WTC11 (cell line): ENCODE measurements around the gene SAMD4A. TPM values are rescaled to one million over a fixed set of nuclear protein-coding genes. Genes with fewer than 3 reads are reported as not detected.

Experiments
- ATAC-seq: fragments of 200-7000 bp; cut with Tn5 transposase; 2 replicates; pipeline ENCODE4 v1.10.0; 2021; ENCODE audit warnings: mild to moderate bottlenecking, moderate library complexity
- CTCF ChIA-PET: fragments of 300-600 bp; sonication (Branson Sonifier 250); formaldehyde crosslinking; loops from one replicate; lab custom pipeline; 2021; ENCODE audit warnings: antibody characterized with exemption; lab: Charles Lee
- POLR2A ChIA-PET: fragments of 350-600 bp; sonication (Branson Sonifier 250); formaldehyde crosslinking; loops from one replicate; lab custom pipeline; 2021; ENCODE audit warnings: antibody characterized with exemption; lab: Charles Lee
- DNase-seq: peaks from one replicate; pipeline ENCODE4 v3.0.0; 2021; ENCODE audit warnings: low spot score
- H3K27ac Mint-ChIP-seq: 2 replicates; pipeline ENCODE4 v1.8.0; 2021; ENCODE audit warnings: mixed read lengths
- H3K27me3 Mint-ChIP-seq: 2 replicates; pipeline ENCODE4 v1.8.0; 2021; ENCODE audit warnings: low read depth, mild to moderate bottlenecking, moderate library complexity, mixed read lengths
- H3K36me3 Mint-ChIP-seq: 2 replicates; pipeline ENCODE4 v1.8.0; 2021; ENCODE audit warnings: mixed read lengths
- H3K4me1 Mint-ChIP-seq: 2 replicates; pipeline ENCODE4 v1.8.0; 2022; ENCODE audit warnings: mixed read lengths
- H3K4me3 Mint-ChIP-seq: 2 replicates; pipeline ENCODE4 v1.8.0; 2021; ENCODE audit warnings: mild to moderate bottlenecking, moderate library complexity, mixed read lengths
- H3K9me3 Mint-ChIP-seq: 2 replicates; pipeline ENCODE4 v1.8.0; 2021; ENCODE audit warnings: mixed read lengths
- AFF4 ChIP-seq: sonication (generic); formaldehyde crosslinking; IDR thresholded peaks from 2 replicates; pipeline ENCODE4 v1.8.1; 2023; ENCODE audit warnings: mild to moderate bottlenecking, missing genetic modification reagents, borderline replicate concordance
- ATF1 ChIP-seq: sonication (generic); formaldehyde crosslinking; IDR thresholded peaks from 2 replicates; pipeline ENCODE4 v1.8.1; 2023; ENCODE audit warnings: mild to moderate bottlenecking, moderate library complexity, missing genetic modification reagents
- ETV6 ChIP-seq: sonication (generic); formaldehyde crosslinking; IDR thresholded peaks from 2 replicates; pipeline ENCODE4 v1.8.1; 2022; ENCODE audit warnings: mild to moderate bottlenecking, missing genetic modification reagents
- FOXK1 ChIP-seq: sonication (generic); formaldehyde crosslinking; IDR thresholded peaks from 2 replicates; pipeline ENCODE4 v1.8.0; 2022; ENCODE audit warnings: mild to moderate bottlenecking, moderate library complexity, missing genetic modification reagents
- FOXP4 ChIP-seq: sonication (generic); formaldehyde crosslinking; IDR thresholded peaks from 2 replicates; pipeline ENCODE4 v1.8.0; 2022; ENCODE audit warnings: mild to moderate bottlenecking, missing genetic modification reagents
- GTF2I ChIP-seq: fragments of 250-450 bp; sonication (Bioruptor Pico); conservative IDR thresholded peaks from 2 replicates; pipeline ENCODE4 v1.4.0; 2021; ENCODE audit warnings: mild to moderate bottlenecking
- HMGA2 ChIP-seq: fragments of 250-450 bp; sonication (Bioruptor Pico); IDR thresholded peaks from 2 replicates; pipeline ENCODE4 v1.4.0; 2021; ENCODE audit warnings: mild to moderate bottlenecking, moderate library complexity
- HMGXB4 ChIP-seq: sonication (generic); formaldehyde crosslinking; IDR thresholded peaks from 2 replicates; pipeline ENCODE4 v1.8.1; 2023; ENCODE audit warnings: mild to moderate bottlenecking, moderate library complexity, missing genetic modification reagents
- MAX ChIP-seq: sonication (generic); formaldehyde crosslinking; IDR thresholded peaks from 2 replicates; pipeline ENCODE4 v1.8.0; 2022; ENCODE audit warnings: mild to moderate bottlenecking, missing genetic modification reagents
- MYBL2 ChIP-seq: sonication (generic); formaldehyde crosslinking; IDR thresholded peaks from 2 replicates; pipeline ENCODE4 v1.8.1; 2023; ENCODE audit warnings: mild to moderate bottlenecking, moderate library complexity, missing genetic modification reagents
- PREB ChIP-seq: sonication (generic); formaldehyde crosslinking; IDR thresholded peaks from 2 replicates; pipeline ENCODE4 v1.8.1; 2022; ENCODE audit warnings: mild to moderate bottlenecking, missing genetic modification reagents, moderate library complexity, borderline replicate concordance
- RELA ChIP-seq: sonication (generic); formaldehyde crosslinking; IDR thresholded peaks from 2 replicates; pipeline ENCODE4 v1.8.1; 2022; ENCODE audit warnings: missing genetic modification reagents, mild to moderate bottlenecking, borderline replicate concordance
- RORB ChIP-seq: fragments of 250-450 bp; sonication (Bioruptor Pico); IDR thresholded peaks from 2 replicates; pipeline ENCODE4 v1.9.0; 2021; ENCODE audit warnings: mild to moderate bottlenecking
- SMAD4 ChIP-seq: sonication (generic); formaldehyde crosslinking; IDR thresholded peaks from 2 replicates; pipeline ENCODE4 v1.8.0; 2022; ENCODE audit warnings: mild to moderate bottlenecking, missing genetic modification reagents
- ZNF219 ChIP-seq: sonication (generic); formaldehyde crosslinking; IDR thresholded peaks from 2 replicates; pipeline ENCODE4 v1.8.0; 2023; ENCODE audit warnings: missing genetic modification reagents, mild to moderate bottlenecking, borderline replicate concordance
- ZNF317 ChIP-seq: sonication (generic); formaldehyde crosslinking; IDR thresholded peaks from 2 replicates; pipeline ENCODE4 v1.8.1; 2023; ENCODE audit warnings: low read depth, mild to moderate bottlenecking, moderate library complexity, missing genetic modification reagents, borderline replicate concordance
- total RNA-seq: library from RNA; stranded (reverse); gene quantifications from 3 replicates; pipeline ENCODE4 v1.2.3, GENCODE V29; 2021
- TF ChIP-seq, protein P1 (sequence below): sonication (generic); formaldehyde crosslinking; IDR thresholded peaks from 2 replicates; pipeline ENCODE4 v1.8.0; 2023; ENCODE audit warnings: missing genetic modification reagents, mild to moderate bottlenecking, borderline replicate concordance

SAMD4A gene
- total RNA-seq, 1 experiment from 2014 or later, result 6.0 TPM

DNA sequence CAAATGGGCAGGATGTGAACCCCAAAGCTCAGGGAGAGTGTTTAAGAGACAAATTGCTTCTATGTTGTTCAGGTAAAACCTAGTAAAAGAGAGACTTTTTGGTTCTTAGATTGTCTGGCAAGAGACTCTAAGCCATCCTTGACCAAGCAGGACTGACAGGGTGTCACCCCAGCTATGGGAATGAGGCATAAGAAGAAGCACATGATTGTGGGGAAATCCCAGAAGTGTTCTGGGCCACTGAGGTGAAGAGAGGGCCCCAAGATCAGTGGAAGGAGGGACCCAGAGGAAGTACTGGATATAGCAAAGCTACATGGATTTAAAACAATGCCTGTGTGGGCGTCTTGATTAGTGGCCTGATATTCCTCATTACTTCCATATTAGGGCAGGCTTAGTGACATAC lies 99.0 kb downstream of the SAMD4A start (continued):
- TF ChIP-seq SMAD4 (CRISPR knock-in tag), result no peak
- no peak for TF ChIP-seq ETV6
- TF ChIP-seq MAX, result no peak

GRCh38 chr14:54667026-54667744 lies 100.3 kb downstream of the SAMD4A start:
- Mint-ChIP-seq H3K36me3 (no peaks in the 10 kb centered on the region), H3K27me3 (no peaks in the 10 kb centered on the region), H3K4me1 (peaks cover 22% of the 10 kb centered on the region), H3K4me3 (no peak overlapping the region), H3K9me3 (no peaks in the 10 kb centered on the region), H3K27ac (no peak overlapping the region)
- TF ChIP-seq ETV6 (no peak), HMGA2 (CRISPR knock-in tag) (no peak), HMGXB4 (CRISPR knock-in tag) (no peak), FOXP4 (CRISPR knock-in tag) (no peak), FOXK1 (CRISPR knock-in tag) (no peak), ATF1 (CRISPR knock-in tag) (no peak), RORB (CRISPR knock-in tag) (no peak), MYBL2 (no peak), PREB (no peak), GTF2I (no peak), ZNF317 (no peak), RELA (no peak), ZNF219 (CRISPR knock-in tag) (no peak), AFF4 (CRISPR knock-in tag) (no peak)
- TF ChIP-seq, protein P1, sequence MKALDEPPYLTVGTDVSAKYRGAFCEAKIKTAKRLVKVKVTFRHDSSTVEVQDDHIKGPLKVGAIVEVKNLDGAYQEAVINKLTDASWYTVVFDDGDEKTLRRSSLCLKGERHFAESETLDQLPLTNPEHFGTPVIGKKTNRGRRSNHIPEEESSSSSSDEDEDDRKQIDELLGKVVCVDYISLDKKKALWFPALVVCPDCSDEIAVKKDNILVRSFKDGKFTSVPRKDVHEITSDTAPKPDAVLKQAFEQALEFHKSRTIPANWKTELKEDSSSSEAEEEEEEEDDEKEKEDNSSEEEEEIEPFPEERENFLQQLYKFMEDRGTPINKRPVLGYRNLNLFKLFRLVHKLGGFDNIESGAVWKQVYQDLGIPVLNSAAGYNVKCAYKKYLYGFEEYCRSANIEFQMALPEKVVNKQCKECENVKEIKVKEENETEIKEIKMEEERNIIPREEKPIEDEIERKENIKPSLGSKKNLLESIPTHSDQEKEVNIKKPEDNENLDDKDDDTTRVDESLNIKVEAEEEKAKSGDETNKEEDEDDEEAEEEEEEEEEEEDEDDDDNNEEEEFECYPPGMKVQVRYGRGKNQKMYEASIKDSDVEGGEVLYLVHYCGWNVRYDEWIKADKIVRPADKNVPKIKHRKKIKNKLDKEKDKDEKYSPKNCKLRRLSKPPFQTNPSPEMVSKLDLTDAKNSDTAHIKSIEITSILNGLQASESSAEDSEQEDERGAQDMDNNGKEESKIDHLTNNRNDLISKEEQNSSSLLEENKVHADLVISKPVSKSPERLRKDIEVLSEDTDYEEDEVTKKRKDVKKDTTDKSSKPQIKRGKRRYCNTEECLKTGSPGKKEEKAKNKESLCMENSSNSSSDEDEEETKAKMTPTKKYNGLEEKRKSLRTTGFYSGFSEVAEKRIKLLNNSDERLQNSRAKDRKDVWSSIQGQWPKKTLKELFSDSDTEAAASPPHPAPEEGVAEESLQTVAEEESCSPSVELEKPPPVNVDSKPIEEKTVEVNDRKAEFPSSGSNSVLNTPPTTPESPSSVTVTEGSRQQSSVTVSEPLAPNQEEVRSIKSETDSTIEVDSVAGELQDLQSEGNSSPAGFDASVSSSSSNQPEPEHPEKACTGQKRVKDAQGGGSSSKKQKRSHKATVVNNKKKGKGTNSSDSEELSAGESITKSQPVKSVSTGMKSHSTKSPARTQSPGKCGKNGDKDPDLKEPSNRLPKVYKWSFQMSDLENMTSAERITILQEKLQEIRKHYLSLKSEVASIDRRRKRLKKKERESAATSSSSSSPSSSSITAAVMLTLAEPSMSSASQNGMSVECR (CRISPR knock-in tag), result no peak
- ATAC-seq, result no peak
- DNase-seq, result no peak
- POLR2A ChIA-PET, result no interaction called here
- CTCF ChIA-PET, result interaction anchor here (1.5 kb wide), 1 partner anchor 24 kb away, joined by 4 read pairs; no protein-coding TSS in a partner anchor
